Anterior cingulate cortex (tissue), 58 donors: ENCODE data around the gene OPCML.

Experiments used
- DNase-seq, 58 donors: peaks; one replicate each; lab custom pipeline; 2025; lab: John Stamatoyannopoulos, UW

OPCML gene

DNA sequence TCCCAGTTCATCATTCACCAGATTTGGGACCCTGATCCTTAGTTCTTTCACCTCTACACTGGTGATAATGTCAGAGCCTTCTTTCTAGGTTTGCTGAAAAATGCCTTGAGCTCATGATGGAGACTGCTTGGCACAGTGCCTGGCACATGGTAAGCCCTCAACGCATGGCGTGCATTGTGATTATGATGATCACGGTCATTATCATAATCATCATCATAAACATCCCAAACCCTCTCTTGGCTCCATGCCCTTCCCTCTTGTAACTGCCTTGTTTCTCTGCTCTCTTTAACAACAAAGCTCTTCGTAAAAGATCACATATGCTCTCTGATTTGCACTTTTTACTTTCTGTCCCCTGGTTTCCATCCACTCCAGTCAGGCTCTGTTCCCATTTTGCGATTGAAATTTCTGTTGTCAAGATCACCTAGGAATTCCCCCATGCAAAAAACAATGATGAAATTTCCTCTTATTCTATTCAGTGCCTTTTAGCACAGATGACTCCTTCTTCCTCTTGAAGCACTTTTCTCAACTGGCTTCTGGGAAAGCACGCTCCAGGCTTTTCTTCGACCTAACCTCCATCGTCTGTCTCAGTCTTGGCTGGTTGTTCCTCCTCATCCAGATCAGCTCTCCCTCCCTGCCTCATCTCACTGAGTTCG, 479.1 kb downstream of the OPCML start:
- DNase-seq, result no peak

GRCh38 chr11:133052537-133052936, 479.8 kb downstream of the OPCML start:
- DNase-seq, result no peak

GRCh38 chr11:133049244-133050019, 482.9 kb downstream of the OPCML start:
- no peak for DNase-seq

GRCh38 chr11:133048270-133048669, 484.0 kb downstream of the OPCML start:
- DNase-seq, result no peak

DNA sequence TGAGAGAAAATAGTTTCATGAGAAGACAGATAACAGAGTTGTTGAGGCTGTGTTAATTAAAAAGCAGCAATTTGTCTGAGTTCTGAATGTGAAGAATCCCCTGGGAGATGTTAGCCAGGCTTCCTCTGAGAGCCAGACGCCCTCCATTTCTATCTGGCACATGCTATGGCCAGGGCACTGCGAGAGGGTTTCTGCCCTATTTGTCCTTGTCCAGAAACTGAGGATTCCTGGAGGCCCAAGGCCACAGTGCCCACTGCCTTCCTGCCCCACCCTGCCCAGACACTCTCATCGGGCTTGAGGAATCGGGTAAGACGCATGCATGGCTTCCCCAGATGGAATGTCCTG, 484.6 kb downstream of the OPCML start:
- DNase-seq, result no peak

- DNase-seq, result peak in 10 of 58 donors; percentile 3 to 44 (median 18)
Measured at GRCh38 chr11:133047036-133047770, 485.1 kb downstream of the OPCML start.

DNA sequence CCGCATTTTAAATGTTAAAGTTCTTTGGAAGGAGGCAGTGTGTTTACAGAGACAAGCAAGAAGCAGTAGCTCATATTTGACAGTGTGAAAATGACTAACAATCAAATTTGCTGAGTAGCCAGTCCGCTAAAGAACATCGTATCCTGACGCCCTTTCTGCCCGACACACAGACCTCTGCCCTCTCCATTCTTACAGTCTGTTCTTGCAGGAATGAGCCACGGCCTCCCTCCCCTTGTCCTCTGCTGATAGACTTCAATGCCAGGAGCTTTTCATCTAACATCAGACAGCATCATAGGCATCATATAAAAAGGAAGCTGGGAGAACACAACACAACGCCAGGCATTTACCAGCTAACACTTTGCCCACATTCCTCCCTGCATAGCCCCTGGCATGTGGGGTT, 486.0 kb downstream of the OPCML start:
- no peak for DNase-seq

DNA sequence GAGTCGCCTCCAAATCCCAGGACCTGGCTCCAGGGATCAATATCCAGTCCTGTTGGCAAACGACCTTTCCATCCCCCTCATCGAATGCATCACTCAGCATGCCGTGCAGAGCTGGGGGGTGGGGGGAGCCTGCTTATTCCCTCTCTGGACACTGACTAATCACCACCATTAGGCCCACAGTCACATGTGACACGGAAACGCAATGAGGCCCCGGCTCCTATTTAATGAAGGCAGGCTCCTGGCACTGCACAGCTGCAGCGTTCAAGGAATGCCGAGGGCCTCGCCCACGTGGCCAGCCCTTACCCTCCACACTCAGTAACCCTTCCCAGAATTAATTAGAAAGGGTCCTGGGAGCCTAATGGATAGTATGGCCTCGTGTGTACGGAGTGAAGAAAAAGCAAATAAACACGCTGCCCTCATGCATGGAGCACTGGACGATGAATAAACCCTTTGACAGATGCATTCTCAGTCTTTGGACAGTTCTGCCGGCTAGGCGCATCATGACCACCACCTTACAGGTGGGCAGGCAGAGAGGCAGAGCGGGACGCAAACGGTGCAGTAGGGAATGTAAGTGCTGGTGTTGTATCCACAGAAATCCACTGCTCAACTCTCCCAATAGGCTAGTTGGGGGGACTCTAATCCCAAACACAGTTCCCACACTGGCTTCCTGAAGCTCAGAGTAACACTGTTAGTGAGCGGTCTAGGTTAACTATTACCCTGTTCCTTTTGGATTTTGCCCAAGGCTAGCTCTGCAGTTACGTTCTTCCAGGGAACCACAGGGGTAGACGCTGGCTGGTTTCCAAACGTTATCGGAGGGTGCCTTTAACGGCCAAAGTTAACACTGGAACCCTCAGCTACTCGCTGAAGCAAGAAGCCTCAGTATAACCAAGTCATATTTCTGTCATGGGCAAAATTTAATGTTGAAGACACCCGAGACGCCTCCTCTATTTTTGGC, 490.1 kb downstream of the OPCML start:
- DNase-seq, result no peak

DNA sequence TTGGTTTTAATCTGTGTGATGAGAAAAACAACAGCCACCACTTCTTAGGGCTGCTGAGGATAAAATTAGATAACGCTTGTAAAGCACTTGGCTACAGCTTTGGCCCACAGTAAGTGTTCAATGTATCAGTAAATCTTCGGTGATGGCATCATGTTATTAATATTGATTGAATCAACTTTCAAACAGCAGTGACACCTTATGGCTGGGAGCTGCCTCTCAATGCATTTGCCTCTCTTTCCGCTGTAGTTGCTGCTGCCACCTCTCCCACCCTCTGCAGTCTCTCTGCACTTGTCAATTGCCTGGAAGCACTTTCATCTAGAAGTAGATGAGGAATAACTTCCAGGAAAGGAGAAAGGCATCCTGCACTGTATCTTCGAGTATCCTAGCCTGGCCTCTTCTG, 491.1 kb downstream of the OPCML start:
- no peak for DNase-seq

DNA sequence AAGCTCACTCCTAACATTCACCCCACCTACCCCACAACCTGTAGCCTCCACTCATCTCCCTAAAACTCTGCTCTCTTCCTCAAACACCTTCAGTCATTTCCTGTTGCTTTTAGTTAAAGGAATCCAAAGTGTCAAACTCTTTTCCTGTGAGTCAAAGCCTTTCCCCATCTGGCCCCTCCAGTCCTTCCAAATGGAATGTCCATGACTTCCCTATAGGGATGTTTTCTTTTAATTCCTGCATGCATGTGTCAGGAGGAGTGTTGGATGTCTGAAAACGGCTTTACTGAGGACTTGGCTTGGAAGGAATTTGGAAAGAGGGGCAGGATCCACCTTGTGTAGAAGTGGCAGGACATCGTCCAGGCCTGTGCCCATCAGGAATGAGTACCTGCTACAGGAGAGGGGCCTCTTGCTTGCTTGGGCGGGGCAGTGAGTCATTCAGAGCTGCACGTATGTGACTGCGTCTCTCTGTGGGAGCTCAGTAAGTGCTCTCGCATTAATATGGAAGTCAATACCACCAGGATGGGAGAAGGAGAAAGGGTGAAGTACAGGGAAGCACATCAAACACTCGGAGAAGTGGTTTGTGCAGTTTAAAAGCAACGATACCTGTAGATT, 491.9 kb downstream of the OPCML start:
- DNase-seq, result no peak

DNA sequence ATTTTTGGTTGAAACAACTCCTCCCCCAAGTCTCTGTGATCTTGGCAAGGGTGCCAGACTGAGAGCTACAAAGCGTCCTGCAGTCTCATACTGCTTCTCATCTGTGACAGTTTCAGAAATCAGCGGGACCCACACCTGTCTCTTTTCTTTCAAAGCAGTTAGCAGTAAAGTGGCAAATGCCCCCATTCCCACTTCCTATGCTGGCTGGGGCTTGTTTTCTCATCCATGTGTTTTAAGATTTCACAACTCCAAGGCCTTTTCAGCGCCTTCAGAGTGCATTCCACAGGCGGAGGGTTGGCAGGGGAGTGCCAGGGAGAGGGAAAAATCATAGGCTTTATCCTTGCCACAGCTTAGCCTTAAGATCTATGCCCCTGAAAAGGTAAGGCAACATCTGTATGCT, 493.5 kb downstream of the OPCML start:
- peak in 1 of 58 donors; percentile 9 for DNase-seq

GRCh38 chr11:133034929-133035328, 497.4 kb downstream of the OPCML start:
- no peak for DNase-seq

DNA sequence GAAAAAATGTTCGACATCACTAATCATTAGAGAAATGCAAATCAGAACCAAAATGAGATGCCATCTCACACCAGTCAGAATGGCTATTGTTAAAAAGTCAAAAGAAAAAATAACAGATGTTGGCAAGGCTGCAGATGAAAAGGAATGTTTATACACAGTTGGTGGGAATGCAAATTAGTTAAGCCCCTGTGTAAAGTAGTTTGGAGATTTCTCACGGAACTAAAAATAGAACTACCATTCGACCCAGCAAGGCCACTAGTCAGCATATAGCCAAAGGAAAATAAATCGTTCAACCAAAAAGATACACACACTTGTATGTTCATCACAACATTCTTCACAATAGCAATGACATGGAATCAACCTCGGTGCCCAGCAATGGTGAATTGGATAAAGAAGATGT, 503.2 kb downstream of the OPCML start:
- DNase-seq, result no peak

- no peak for DNase-seq
Measured at GRCh38 chr11:133026952-133027351, 505.3 kb downstream of the OPCML start.

DNA sequence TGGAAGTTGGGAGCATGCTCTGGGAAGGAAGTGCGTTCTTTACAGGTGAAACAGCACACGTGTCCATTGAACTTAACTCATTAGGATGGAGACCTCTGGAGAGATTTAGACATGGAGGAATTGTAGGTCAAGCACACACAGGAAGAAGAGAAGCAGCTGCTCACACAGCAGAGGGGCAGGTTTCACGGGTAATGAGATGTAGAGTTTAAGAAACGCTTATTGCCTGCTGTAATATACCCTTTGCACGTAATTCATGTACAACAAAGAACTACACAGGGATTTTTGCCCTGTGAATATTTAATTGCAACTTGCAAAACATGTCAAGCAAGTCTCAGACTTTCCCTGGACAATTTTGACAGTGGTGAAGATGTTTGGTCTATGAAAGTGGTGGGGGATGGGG, 508.0 kb downstream of the OPCML start:
- no peak for DNase-seq

GRCh38 chr11:133023232-133023631, 509.1 kb downstream of the OPCML start:
- DNase-seq, result no peak

GRCh38 chr11:133021553-133021952, 510.7 kb downstream of the OPCML start:
- DNase-seq, result no peak

DNA sequence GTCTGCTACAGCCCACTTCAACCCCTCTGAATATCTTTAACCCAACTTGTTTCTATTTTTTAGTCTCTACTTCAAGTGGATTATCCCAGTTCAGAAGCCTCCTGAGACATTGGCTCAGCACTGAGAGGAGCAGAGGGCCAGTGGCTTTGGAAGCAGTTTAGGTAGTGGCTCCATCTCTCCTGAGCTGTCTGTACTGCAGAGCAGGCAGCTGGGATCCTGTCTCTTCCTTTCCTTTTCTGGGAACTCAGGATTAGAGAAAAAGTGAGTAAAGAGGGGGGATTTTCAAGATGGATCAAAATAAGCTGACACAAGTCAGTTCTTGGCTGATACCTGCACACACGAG, 512.0 kb downstream of the OPCML start:
- DNase-seq, result no peak

GRCh38 chr11:133019545-133020371, 512.5 kb downstream of the OPCML start:
- DNase-seq, result no peak
